ENCODE measurements around the gene ARL8A.
"Not testable (repeated sequence)": the region's sequence is repeated elsewhere in the genome, so short reads cannot be mapped to it uniquely, and the experiment has no call there.

DNA sequence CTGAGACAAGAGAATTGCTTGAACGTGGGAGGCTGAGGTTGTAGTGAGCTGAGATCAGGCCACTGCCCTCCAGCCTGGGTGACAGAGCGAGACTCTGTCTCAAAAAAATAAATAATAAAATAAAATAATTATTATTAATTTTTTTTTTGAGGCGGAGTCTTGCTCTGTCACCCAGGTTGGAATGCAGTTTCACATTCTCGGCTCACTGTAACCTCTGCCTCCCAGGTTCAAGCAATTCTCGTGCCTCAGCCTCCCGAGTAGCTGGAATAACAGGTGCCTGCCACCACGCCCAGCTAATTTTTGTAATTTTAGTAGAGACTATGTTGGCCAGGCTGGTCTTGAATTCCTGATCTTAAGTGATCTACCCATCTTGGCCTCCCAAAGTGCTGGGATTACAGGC lies 32.9 kb downstream of the ARL8A start:
- TF ChIP-seq, protein P1, sequence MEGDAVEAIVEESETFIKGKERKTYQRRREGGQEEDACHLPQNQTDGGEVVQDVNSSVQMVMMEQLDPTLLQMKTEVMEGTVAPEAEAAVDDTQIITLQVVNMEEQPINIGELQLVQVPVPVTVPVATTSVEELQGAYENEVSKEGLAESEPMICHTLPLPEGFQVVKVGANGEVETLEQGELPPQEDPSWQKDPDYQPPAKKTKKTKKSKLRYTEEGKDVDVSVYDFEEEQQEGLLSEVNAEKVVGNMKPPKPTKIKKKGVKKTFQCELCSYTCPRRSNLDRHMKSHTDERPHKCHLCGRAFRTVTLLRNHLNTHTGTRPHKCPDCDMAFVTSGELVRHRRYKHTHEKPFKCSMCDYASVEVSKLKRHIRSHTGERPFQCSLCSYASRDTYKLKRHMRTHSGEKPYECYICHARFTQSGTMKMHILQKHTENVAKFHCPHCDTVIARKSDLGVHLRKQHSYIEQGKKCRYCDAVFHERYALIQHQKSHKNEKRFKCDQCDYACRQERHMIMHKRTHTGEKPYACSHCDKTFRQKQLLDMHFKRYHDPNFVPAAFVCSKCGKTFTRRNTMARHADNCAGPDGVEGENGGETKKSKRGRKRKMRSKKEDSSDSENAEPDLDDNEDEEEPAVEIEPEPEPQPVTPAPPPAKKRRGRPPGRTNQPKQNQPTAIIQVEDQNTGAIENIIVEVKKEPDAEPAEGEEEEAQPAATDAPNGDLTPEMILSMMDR (IDR thresholded peaks at IDR 0.05) = not testable (repeated sequence)
- not testable (repeated sequence) for TF ChIP-seq POLR2A (IDR thresholded peaks at IDR 0.05)

Measured in body of pancreas (tissue), 4 donors.